Mononuclear cell (primary cell): Measurements from ENCODE around the gene VTI1A. TPM values are rescaled to one million over a fixed set of nuclear protein-coding genes. Genes with fewer than 3 reads are reported as not detected.

Experiments used
- H3K27me3 ChIP-seq: 2 replicates; pipeline ENCODE4 v1.6.0; 2011; ENCODE audit warnings: low read length, control low read depth; ENCODE audit not compliant: insufficient read depth
- H3K4me1 ChIP-seq: 2 replicates; pipeline ENCODE4 v1.5.1; 2011; ENCODE audit warnings: mild to moderate bottlenecking, low read length, control low read depth; ENCODE audit not compliant: insufficient read depth
- H3K4me3 ChIP-seq: 2 replicates; pipeline ENCODE4 v1.5.1; 2011; ENCODE audit warnings: mild to moderate bottlenecking, low read length, moderate library complexity
- H3K9me3 ChIP-seq: 2 replicates; pipeline ENCODE4 v1.5.1; 2011; ENCODE audit warnings: low read depth, mild to moderate bottlenecking, control low read depth, low read length
- total RNA-seq: library from RNA; depleted of rRNA; stranded (reverse); fragments of >200 nt; gene quantifications from one replicate; pipeline ENCODE4 v1.2.3, GENCODE V29; 2012

The VTI1A gene
- total RNA-seq, 1 donor, result 65.4 TPM

DNA sequence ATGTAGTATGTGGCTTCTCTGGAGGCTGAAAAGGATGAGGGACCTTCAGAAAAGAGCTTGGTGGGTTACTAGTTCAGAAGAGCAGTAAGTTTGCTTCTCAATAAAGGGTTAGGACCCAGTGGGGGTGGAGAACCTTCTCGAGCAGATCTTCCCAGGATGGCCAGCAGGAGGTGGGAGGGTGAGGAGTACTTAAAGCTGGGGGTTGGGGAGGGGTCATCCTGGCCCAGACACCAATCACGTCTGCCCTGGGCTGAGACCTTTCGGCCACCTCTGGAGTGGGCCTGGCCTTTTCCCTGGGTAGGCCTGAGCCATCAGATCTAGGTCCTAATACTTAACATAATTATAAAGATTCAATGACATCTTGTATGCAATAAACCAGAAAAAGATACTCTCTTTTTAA, 354.0 kb downstream of the VTI1A start:
- no peaks in the 10 kb centered on the region for H3K27me3 ChIP-seq
- no peaks in the 10 kb centered on the region for H3K9me3 ChIP-seq
- H3K4me3 ChIP-seq, result no peak overlapping the region
- H3K4me1 ChIP-seq, result no peaks in the 10 kb centered on the region

DNA sequence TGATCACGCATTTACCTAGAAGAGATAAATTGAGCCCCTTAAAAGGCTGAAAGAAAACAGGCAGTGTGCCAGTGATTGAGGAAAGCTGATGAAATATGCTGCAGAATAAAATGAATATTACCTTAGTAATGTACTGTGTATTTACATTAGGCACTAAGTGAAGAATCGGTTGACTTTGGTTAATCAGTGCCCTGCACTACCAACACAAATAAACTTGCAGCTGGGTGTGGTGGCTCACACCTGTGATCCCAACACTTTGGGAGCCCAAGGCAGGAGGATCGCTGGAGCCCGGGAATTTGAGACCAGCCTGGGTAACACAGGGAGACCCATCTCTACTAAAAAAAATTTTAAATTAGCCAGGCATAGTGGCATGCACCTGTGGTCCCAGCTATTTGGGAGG, 354.7 kb downstream of the VTI1A start:
- Histone ChIP-seq H3K27me3 (no peaks in the 10 kb centered on the region), H3K9me3 (no peaks in the 10 kb centered on the region), H3K4me1 (no peaks in the 10 kb centered on the region), H3K4me3 (no peak overlapping the region)

DNA sequence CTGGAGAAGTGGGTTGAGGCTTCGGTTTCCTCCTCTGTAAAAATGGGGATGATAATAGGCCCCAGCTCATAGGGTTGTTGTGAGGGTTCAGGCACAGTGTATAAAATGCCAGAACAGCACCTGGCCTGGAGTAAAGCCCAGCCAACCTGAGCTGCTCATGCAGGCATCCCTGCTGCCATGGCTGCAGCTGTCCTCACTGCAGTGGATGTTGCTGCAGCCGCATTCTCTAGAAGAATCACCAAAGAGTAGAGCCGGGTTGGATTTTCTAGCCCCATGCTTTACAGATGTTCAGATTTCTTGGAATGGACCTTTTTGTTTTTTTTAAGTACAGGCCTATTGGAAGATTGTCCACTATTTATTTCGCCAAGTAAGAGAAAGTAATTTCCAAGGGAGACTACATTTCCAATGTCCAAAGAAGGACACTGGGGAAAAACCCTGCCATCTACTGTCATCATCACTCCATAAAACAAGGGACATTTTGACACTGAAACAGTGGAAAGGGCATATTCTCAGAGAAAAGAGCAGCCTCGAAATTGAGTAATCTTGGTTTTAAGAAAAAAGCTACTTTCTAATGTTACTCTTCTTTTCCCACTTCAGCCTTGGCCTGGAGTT, 355.5 kb downstream of the VTI1A start:
- Histone ChIP-seq H3K9me3 (no peaks in the 10 kb centered on the region), H3K4me1 (no peaks in the 10 kb centered on the region), H3K4me3 (no peak overlapping the region), H3K27me3 (no peaks in the 10 kb centered on the region)

DNA sequence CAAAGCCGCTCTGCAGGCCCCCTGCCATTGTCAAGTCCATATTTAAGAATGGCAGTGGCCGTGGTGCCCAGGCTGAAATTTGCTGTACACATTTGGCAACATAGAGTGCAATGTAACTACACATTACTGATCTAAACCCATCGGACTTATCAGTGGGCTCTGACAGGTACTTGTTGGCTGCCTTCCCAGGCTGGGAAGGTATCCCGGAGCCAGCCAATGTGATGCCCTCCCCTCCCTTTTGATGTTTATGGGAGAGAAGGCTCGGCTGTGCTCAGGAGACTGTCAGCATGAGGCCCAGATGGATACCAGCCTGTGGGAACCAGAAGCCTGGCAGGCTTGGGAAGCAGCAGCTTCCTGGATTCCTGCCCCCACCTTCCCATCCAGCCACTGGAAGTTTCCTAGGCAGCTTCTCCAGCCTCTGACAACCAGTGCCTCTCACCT, 357.0 kb downstream of the VTI1A start:
- no peaks in the 10 kb centered on the region for H3K27me3 ChIP-seq
- no peaks in the 10 kb centered on the region for H3K4me1 ChIP-seq
- H3K4me3 ChIP-seq, result no peak overlapping the region
- no peaks in the 10 kb centered on the region for H3K9me3 ChIP-seq

DNA sequence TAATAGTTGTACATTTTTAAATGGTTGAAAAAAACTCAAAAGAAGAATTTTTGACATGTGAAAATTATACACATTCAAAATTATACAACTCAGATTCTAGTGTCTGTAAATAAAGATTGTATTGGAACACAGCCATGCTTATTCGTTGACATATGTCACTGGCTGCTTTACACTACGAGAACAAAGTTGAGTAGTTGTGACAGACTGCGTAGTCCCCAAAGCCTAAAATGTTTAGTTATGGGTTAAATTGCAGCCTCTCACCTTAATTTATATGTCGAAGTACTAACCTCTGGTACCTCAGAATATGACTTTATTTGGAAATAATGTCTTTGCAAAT, 358.2 kb downstream of the VTI1A start:
- H3K4me1 ChIP-seq, result no peaks in the 10 kb centered on the region
- H3K9me3 ChIP-seq, result no peaks in the 10 kb centered on the region
- H3K27me3 ChIP-seq, result no peaks in the 10 kb centered on the region
- no peak overlapping the region for H3K4me3 ChIP-seq

DNA sequence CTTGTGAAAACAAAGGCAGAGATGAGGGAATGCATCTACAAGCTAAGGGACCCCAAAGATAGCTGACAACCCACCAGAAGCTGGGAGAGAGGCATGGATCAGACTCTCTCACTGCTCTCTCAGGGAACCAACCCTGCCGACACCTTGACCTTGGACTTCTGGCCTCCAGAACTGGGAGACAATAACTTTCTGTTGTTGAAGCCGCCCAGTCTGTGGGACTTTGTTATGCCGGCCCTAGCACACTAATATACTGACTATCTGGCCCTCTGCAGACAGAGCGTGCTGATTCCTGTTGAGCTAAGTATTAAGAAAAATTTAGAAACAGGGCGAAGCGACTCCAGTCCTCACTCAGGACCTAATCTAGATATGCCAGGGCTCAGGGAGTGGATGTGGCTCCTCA, 358.7 kb downstream of the VTI1A start:
- Histone ChIP-seq H3K27me3 (no peaks in the 10 kb centered on the region), H3K4me3 (no peak overlapping the region), H3K9me3 (no peaks in the 10 kb centered on the region), H3K4me1 (no peaks in the 10 kb centered on the region)

DNA sequence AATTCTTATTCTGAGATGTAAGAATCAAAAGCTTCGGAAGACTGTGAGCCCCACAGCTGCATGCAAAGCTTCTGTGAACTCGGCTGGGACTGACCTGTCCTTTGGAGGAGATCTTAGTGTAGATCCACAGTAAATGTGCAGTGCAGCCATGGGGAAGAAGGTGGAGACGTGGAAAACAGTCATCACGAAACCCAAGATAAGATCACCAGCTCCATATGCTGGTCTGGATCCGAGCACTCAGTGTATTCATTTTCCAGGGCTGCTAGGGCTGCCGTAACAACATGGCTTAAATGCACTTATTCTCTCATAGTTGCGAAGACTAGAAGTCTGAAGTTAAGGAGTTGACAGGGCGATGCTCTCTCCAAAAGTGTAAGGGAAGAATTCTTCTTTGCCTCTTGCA, 360.0 kb downstream of the VTI1A start:
- no peaks in the 10 kb centered on the region for H3K27me3 ChIP-seq
- no peak overlapping the region for H3K4me3 ChIP-seq
- peaks cover under 1% of the 10 kb centered on the region for H3K4me1 ChIP-seq
- H3K9me3 ChIP-seq, result no peaks in the 10 kb centered on the region

DNA sequence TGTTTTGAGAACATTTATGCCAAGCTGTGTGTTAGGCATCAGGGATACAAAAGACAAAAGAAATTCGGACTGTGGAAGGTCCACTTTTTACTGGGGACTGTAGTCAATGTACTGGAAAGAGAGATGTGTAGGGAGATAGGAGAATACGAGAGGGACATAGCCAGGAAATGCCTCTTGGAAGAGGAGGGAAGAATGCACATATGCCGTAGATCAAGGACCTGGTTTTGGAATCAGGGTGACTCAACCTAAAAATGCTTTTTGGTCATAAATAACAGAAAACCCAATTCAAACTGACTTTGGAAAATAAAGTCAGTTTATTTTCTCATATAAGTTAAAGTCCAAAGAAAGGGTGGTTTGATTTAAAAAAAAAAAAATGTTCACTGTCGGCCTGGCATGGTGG, 362.7 kb downstream of the VTI1A start:
- no peak overlapping the region for H3K4me3 ChIP-seq

DNA sequence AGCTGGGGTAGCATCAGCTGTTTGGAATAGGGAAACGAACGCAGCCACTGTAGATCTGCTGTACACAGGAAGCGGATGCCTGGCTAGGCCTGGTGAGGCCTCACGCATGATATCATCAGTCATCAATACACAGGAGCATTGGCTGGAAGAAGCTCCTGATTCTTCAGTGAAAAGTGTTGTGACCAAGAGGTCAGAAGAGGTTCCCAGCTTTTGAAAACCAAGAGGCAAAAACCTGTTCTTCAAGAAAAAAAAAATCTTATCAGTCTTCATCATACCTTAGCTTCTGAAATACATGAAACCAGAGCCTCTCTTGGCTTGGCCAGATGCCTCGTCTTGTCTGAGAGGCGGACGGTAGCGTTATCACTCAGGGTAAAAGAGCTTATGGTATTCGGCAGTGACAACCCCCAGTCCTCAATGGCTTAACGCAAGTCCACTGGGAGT, 363.7 kb downstream of the VTI1A start:
- H3K4me3 ChIP-seq, result no peak overlapping the region
- H3K27me3 ChIP-seq, result no peaks in the 10 kb centered on the region
- no peaks in the 10 kb centered on the region for H3K9me3 ChIP-seq
- H3K4me1 ChIP-seq, result peaks cover 31% of the 10 kb centered on the region

More for the DNA sequence above, 362.7 kb downstream of the VTI1A start:
- Histone ChIP-seq H3K9me3 (no peaks in the 10 kb centered on the region), H3K27me3 (no peaks in the 10 kb centered on the region), H3K4me1 (peaks cover 21% of the 10 kb centered on the region)

DNA sequence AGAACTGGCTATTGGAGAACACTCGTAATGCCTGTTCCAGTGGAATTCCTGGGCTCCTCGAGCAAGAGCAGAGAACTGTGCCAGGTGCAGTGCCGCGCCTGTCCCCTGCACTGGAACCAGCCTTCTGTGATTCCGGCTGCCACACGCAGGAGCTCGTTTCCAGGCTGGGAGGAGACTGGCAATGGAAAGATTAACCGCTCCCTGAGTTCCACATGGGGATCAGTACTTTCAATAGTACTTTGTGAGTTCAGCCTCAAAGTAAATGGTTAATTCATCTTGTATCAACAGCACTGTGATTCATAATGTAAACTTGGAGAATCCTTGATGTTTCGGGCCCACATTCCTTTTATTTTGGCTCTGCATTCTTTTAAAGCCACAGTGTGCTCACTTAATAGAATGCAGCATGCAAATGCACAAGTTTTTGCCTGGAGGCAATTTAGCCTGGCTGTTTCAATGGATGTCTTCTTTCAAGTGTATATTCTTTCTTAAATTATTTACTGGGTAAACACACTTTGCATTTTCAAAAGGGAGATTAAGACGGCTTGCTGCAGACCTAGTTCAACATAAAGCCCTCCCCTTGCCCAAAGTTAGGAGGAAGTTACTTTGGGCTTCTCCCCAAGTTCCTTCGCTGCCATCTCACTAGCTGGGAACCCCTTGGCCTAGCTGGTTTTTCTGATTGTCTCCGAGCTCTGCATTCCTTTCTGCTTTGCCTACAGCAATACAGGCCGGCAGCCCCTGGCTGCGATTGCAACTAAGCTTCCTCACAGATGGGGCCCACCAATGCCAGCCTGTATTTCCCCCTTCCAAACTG, 364.9 kb downstream of the VTI1A start:
- no peak overlapping the region for H3K4me3 ChIP-seq
- H3K27me3 ChIP-seq, result no peaks in the 10 kb centered on the region
- no peaks in the 10 kb centered on the region for H3K9me3 ChIP-seq
- peaks cover 37% of the 10 kb centered on the region for H3K4me1 ChIP-seq

DNA sequence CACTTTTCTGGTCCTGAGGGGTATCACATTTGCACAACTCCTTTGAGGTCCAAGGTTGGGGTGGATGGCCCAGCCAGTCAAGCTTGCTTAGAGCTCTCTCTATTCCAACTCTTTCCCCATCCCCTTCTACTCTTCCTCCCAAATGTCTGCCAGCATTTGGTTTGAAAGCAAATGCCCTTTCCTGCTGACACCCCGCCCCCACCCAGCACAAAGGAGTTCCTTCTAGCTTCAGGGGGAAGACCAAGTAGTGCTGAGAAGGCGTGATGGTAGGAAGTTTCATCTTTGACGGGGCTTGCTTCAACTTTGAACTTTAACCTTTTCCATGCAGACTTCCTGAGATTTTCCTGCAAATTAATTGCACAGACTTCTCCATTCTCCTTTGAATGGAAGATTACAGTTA, 365.6 kb downstream of the VTI1A start:
- peaks cover 37% of the 10 kb centered on the region for H3K4me1 ChIP-seq
- H3K4me3 ChIP-seq, result no peak overlapping the region
- no peaks in the 10 kb centered on the region for H3K27me3 ChIP-seq
- no peaks in the 10 kb centered on the region for H3K9me3 ChIP-seq

DNA sequence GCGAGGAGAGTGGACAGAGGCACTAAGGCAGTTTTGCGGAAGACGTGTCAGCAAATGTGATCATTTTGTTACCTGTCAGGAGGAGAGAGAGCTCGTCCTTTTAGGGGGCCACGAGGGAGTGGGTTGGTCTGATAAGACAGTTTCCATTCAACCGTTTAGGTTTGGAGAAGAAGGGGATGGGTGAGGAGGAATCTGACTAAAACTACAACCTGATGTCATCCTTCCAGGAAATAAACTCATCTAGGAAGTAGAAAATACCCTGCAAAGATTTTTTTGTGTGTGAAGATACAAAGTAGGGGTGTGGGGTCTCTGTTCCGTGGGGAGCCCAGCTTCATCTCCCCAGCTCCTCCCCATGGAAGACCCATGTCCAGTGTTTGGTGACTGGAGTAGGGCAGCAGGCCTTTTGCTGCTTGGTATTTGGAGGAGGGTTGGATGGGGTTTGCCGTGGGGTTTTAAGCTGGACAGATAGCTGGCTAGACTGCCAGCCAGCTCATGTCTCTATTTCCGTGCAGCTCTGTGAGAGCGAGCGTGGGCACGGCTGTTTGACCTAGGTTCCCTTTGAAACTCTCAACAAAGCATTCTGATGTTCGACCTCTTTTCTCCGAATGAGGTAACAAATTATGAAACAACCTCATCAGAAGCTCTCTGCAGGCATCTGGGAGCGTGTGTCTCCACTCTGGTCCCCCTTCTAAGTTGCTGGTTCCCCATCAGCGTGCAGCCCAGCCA, 367.0 kb downstream of the VTI1A start:
- Histone ChIP-seq H3K9me3 (no peaks in the 10 kb centered on the region), H3K4me1 (peaks cover 37% of the 10 kb centered on the region), H3K4me3 (no peak overlapping the region), H3K27me3 (no peaks in the 10 kb centered on the region)

DNA sequence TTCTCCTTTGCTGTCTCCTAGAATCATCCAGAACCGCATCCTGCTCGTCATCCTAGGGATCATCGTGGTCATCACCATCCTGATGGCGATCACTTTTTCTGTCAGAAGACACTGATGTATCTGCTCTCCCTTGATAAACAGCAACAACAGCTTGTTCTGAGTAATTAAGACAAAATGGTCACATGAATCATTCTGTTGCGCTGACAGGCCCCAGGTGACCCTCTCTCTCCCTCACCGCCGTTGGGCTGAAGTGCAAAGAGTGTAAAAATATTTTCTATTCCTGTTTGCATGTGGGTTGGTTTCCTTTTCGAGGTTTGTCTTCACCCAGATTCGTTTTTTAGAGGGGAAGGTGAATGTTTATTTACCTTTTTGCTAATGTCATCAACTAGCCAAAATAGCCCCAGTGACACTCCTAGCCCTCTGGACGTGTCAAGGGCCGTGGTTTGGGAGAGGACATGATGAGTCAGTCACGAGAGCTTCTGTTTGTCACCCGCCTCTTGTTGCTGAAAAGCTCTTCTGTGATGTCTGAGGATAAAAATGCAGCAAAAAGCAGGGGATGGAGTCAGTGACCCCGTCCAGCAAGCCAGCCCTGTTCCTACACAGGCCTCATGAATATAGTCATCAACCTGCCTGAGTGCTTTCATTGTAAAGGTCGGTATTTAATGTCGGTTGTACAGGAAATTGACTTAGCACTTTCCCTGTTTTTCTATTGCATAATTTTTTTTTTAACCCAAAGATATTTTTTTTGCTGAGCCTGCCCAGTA, 368.4 kb downstream of the VTI1A start:
- Histone ChIP-seq H3K4me3 (no peak overlapping the region), H3K4me1 (peaks cover 47% of the 10 kb centered on the region), H3K27me3 (no peaks in the 10 kb centered on the region), H3K9me3 (no peaks in the 10 kb centered on the region)

DNA sequence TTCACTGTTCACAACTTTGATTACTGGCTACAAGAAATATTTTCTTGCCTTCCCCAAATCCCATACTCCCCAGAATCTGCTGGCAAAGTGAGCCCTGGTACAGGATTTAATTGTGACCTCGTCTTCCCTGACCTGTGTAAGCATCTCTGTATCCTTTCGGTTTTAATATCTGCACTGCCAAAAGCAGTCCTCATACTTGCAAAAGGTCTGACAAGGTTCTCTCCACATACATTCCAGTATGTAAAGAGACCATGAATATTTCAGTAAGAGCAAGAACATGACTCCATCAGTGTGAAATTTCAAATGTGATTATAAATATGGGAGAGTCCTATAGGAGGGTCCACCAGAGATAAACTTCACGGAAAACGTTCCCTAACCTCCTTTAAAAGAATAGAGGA, 369.0 kb downstream of the VTI1A start:
- H3K4me1 ChIP-seq, result peaks cover 47% of the 10 kb centered on the region
- H3K27me3 ChIP-seq, result no peaks in the 10 kb centered on the region
- no peaks in the 10 kb centered on the region for H3K9me3 ChIP-seq
- H3K4me3 ChIP-seq, result no peak overlapping the region

DNA sequence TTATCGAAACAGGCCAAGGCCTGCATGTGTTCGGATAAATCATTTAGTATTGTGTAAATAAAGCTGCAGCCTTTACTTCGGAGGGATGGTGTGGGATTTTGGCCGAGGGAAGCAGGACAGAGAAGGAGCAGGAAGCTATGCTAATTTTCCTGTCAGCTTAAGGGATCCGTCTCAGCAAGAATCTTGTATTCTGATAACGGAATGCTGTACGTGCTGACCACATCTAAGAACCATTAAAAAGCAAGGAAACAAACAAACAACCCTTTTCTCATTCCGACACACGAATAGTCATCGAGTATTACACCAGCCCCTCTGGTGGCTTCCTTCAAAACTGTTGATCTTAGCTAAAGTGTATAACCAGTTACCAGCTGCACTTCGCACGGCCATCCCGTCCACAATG, 369.9 kb downstream of the VTI1A start:
- no peaks in the 10 kb centered on the region for H3K27me3 ChIP-seq
- H3K9me3 ChIP-seq, result no peaks in the 10 kb centered on the region
- H3K4me1 ChIP-seq, result peaks cover 47% of the 10 kb centered on the region

More for the DNA sequence above, 369.9 kb downstream of the VTI1A start:
- H3K4me3 ChIP-seq, result no peak overlapping the region
